Right atrium auricular region (tissue), 2 donors: ENCODE measurements around the gene YJU2. TPM values are rescaled to one million over a fixed set of nuclear protein-coding genes. Genes with fewer than 3 reads are reported as not detected.
"Not testable (repeated sequence)": the region's sequence is repeated elsewhere in the genome, so short reads cannot be mapped to it uniquely, and the experiment has no call there.

Source experiments
- DNase-seq: peaks from one replicate; pipeline ENCODE4 v3.0.0-alpha.2; 2019; ENCODE audit warnings: low spot score
- H3K27ac ChIP-seq, 2 donors: fragments of 200-600 bp; sonication (generic); 1 replicate in 1 of 2; 2 replicates in 1 of 2; pipeline ENCODE4 v1.5.1; 2016 to 2019
- H3K27me3 ChIP-seq, 2 donors: fragments of 200-600 bp; sonication (generic); one replicate each; pipeline versions ENCODE4 v1.5.1 to v1.6.0; 2017 to 2019
- H3K36me3 ChIP-seq: fragments of 200-600 bp; sonication (generic); one replicate; pipeline ENCODE4 v1.5.1; 2016
- H3K4me1 ChIP-seq, 2 donors: fragments of 200-600 bp; sonication (generic); one replicate each; pipeline versions ENCODE4 v1.5.1 to v1.6.0; 2017 to 2019
- H3K4me3 ChIP-seq, 2 donors: fragments of 200-600 bp; sonication (generic); 1 replicate in 1 of 2; 2 replicates in 1 of 2; pipeline ENCODE4 v1.5.1; 2017 to 2019; ENCODE audit warnings: mild to moderate bottlenecking in 1 of 2, moderate library complexity in 1 of 2
- H3K9me3 ChIP-seq, 2 donors: fragments of 200-600 bp; sonication (generic); one replicate each; pipeline ENCODE4 v1.5.1; 2019
- total RNA-seq, 2 donors: library from RNA; depleted of rRNA; stranded (reverse); fragments of >200 nt; gene quantifications; one replicate each; pipeline ENCODE4 v1.1.0, GENCODE V29; 2016
- TF ChIP-seq, protein P1 (sequence below), 2 donors: fragments of 200-600 bp; sonication (generic); IDR thresholded peaks; one replicate each; pipeline ENCODE4 v1.5.1; 2019; ENCODE audit warnings: antibody characterized with exemption in 2 of 2

The YJU2 gene
- total RNA-seq, 2 donors from 2014 or later, result 9.1 to 17.6 TPM

DNA sequence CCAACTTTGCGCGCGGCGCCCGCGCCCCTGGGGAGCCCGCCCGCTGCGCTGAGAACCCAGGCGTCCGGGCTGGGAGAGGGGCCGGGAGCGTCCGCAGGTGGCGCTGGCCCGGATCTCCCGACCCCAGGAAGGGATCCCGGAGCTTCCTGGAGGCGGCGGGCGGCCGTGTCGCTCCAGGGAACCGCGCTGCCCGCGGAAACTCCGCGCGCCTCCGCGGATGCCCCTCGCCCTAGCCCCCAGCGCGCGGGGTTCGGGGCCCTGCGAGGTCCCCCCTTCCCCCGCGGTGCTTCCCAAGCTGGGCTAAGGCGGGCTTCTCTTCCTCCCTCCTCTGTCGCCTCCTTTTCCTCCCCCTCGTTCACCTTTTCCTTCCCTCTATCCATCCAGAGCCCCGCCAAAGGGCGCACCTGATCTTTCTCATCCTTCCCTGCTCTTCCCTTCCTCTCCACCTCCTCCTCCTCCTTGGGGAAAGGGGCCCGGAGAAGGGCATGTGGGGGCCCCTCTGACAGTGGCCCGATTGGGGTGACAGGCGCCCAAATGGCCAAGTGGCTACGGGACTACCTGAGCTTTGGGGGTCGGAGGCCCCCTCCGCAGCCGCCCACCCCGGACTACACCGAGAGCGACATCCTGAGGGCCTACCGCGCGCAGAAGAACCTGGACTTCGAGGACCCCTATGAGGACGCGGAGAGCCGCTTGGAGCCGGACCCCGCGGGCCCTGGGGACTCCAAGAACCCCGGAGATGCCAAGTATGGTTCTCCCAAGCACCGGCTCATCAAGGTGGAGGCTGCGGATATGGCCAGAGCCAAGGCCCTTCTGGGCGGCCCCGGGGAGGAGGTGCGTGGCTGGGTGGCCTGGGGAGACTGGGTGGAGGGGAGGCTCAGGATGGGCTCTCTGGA, 32.9 kb downstream of the YJU2 start:
- H3K27me3 ChIP-seq, result peaks cover 0 to 15% of the 10 kb centered on the region in 2 donors
- TF ChIP-seq, protein P1, sequence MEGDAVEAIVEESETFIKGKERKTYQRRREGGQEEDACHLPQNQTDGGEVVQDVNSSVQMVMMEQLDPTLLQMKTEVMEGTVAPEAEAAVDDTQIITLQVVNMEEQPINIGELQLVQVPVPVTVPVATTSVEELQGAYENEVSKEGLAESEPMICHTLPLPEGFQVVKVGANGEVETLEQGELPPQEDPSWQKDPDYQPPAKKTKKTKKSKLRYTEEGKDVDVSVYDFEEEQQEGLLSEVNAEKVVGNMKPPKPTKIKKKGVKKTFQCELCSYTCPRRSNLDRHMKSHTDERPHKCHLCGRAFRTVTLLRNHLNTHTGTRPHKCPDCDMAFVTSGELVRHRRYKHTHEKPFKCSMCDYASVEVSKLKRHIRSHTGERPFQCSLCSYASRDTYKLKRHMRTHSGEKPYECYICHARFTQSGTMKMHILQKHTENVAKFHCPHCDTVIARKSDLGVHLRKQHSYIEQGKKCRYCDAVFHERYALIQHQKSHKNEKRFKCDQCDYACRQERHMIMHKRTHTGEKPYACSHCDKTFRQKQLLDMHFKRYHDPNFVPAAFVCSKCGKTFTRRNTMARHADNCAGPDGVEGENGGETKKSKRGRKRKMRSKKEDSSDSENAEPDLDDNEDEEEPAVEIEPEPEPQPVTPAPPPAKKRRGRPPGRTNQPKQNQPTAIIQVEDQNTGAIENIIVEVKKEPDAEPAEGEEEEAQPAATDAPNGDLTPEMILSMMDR (IDR thresholded peaks at IDR 0.05), result no peak
- no peaks in the 10 kb centered on the region for H3K36me3 ChIP-seq
- H3K4me3 ChIP-seq, result peak overlapping the region; percentile 55 to 60
- no peak for DNase-seq
- H3K9me3 ChIP-seq, result no peaks in the 10 kb centered on the region
- peaks cover 0 to 27% of the 10 kb centered on the region in 2 donors for H3K4me1 ChIP-seq
- peak overlapping the region; percentile 73 to 87 for H3K27ac ChIP-seq

DNA sequence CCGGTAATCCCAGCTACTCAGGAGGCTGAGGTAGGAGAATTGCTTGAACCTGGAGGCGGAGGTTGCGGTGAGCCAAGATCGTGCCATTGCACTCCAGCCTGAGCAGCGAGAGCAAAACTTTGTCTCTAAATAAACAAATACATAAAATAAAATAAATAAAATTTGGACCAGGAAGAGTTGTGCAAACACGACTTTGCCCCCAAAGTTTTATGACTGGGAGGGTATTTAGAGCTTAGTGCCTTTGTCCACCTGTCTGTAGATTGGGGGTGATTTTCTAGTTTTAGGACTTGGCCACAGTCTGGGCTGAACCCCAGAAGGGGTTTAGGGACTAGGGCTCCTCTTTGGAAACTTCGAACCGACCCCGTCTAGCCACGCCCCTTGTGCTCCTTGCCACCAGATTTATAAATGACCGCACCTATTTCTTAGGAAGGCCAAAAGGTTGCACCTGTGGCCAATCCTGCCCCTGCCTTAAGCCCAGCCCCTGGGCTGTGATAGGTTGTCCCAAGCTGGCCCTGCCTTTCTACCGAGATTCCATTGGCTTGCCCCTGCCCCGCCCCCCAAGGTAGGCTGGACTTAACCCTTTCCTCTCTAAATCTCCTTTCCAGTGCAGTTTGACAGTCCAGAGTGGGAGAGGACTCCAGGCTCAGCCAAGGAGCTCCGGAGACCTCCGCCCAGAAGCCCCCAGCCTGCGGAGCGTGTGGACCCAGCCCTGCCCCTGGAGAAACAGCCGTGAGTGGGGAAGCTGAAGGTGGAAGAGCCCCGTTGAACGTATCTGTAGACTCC, 37.5 kb downstream of the YJU2 start:
- no peak overlapping the region for H3K4me3 ChIP-seq
- no peak for DNase-seq
- peaks cover 0 to 8% of the 10 kb centered on the region in 2 donors for H3K27me3 ChIP-seq
- peaks cover 0 to 11% of the 10 kb centered on the region in 2 donors for H3K4me1 ChIP-seq
- no peak overlapping the region for H3K27ac ChIP-seq
- H3K9me3 ChIP-seq, result no peaks in the 10 kb centered on the region
- H3K36me3 ChIP-seq, result no peaks in the 10 kb centered on the region
- TF ChIP-seq, protein P1 (IDR thresholded peaks at IDR 0.05), result no peak

DNA sequence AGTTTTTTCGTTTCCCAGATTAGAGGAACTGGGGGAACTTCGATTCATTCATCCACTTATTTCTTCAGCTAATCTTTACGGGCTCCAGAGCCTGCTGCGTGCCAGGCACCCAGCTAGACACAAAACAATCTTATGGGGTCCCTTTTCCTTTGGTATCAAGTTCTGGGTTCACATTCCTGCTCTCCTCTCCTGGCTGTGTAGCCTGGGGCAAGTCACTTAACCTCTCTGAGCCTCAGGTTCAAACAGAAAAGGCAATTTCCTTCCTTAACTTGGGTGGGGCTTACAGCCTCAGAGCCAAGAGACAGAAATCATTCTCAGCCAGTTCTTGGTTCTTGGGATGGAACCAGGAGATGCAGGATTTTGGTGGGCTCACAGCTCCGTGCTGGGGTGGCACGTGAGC, 38.1 kb downstream of the YJU2 start:
- Histone ChIP-seq H3K9me3 (no peaks in the 10 kb centered on the region), H3K27me3 (peaks cover 0 to 4% of the 10 kb centered on the region in 2 donors), H3K27ac (no peak overlapping the region), H3K36me3 (no peaks in the 10 kb centered on the region), H3K4me1 (peaks cover 0 to 5% of the 10 kb centered on the region in 2 donors), H3K4me3 (no peak overlapping the region)
- DNase-seq, result no peak
- TF ChIP-seq, protein P1 (IDR thresholded peaks at IDR 0.05), result no peak

DNA sequence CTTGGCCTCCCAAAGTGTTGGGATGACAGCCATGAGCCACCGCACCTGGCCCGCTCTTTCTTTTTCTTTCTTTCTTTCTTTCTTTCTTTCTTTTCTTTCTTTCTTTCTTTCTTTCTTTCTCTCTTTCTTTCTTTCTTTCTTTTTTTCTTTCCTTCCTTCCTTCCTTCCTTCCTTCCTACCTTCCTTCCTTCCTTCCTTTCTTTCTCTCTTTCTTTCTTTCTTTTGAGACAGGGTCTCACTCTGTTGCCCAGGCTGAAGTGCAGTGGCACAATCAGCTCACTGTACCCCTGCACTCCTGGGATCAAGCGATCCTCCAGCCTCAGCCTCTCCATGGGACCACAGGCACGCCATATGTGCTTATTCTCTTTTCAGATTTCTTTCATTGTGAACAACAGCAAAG, 39.3 kb downstream of the YJU2 start:
- not testable (repeated sequence) for H3K36me3 ChIP-seq, H3K27me3 ChIP-seq, H3K4me1 ChIP-seq, H3K27ac ChIP-seq, H3K9me3 ChIP-seq, H3K4me3 ChIP-seq, DNase-seq

DNA sequence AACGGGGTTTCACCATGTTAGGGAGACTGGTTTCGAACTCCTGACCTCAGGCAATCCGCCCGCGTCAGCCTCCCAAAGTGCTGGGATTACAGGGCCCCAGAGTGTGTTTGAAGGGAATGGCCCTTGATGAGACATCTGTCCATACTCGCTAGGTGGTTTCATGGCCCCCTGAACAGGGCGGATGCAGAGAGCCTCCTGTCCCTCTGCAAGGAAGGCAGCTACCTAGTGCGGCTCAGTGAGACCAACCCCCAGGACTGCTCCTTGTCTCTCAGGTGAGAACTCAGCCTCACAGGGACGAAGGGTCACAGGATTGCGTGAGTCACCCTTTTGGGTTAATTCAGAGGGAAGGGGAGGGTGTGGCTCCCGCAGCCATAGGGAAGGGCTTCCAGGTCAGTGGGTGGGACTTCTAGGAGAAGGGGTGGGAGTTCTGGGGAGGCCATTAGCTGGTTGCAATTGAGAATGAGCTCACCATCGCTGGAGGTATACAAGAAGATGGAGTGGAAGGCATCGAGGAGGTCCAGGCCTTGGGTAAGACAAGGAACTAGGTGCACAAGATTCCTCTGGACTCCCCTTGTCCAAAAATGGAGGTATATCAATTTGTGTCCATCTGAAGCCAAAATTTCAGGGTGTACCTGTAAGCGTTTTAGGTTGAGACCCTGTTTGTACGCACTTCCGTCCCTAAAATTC, 41.4 kb downstream of the YJU2 start:
- no peak for DNase-seq

More for the DNA sequence above, 41.4 kb downstream of the YJU2 start:
- H3K36me3 ChIP-seq, result no peaks in the 10 kb centered on the region
- H3K9me3 ChIP-seq, result no peaks in the 10 kb centered on the region
- H3K4me3 ChIP-seq, result no peak overlapping the region
- no peak overlapping the region for H3K27ac ChIP-seq
- no peaks in the 10 kb centered on the region for H3K27me3 ChIP-seq
- H3K4me1 ChIP-seq, result no peaks in the 10 kb centered on the region
- TF ChIP-seq, protein P1 (IDR thresholded peaks at IDR 0.05), result no peak
